ENCODE measurements around the gene SYNGR3.
"Not testable (repeated sequence)": the region's sequence is repeated elsewhere in the genome, so short reads cannot be mapped to it uniquely, and the experiment has no call there.

Gene SYNGR3

DNA sequence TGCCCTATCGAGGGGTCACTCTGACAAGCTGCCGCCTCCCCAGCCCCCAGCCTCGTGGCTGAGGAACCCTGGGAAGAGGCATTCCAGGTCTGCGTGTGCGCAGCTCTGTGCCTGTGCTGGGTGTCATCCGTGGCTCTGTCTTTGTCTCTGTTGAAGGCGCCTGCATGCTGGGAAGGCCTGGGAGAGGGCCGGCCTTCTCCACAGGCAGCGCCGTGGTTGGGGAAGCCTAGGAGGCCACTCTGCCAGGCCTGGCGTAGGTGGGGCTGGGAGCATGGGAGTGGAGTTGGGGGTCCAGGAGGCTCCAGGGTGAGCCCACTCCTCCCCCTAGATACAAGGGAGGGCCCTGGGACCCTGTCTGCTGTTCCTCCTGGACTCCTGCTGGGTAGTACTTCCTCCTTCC is 40.3 kb downstream of the SYNGR3 start:
- DNase-seq = no peak

GRCh38 chr16:2031081-2031577 is 41.4 kb downstream of the SYNGR3 start:
- DNase-seq = no peak

DNA sequence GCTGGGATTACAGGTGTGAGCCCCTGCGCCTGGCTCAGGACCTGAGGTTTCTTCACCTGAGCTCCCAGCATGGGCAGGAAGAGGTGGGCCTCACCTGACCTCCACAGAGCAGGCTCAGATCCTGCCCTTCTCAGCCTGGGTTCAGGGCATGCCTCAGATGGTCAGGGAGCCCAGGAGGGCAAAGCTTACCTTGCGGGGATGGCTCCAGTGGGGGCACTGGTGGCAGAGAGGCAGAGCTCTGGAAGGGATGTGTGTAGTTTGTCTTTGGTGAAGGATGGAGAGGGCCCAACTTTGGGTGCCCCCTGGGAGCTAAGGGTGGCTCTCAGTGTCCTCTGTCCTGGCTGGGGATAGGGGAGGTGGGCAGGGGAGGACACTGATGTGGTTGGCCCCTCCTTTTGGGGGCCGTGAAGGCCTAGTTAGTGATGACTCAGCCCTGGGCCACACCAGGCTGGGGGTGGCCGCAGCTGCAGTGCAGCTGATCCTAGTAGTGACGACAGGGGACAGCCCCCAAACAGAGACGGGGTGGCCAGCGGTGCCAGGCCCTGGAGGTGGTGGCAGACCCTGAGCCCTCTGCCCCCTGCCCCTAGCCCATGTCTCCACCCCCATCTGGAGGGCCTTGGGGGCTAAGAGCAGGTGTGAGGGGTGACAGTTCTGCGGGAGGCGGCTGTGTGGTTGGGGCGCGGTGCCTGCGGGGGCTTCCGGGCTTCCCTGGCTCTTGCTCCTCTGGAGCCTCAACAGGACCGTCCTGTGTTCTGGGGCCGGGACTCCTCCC is 42.7 kb downstream of the SYNGR3 start:
- no peak for DNase-seq

GRCh38 chr16:2033057-2033908 is 43.5 kb downstream of the SYNGR3 start:
- DNase-seq = no peak

DNA sequence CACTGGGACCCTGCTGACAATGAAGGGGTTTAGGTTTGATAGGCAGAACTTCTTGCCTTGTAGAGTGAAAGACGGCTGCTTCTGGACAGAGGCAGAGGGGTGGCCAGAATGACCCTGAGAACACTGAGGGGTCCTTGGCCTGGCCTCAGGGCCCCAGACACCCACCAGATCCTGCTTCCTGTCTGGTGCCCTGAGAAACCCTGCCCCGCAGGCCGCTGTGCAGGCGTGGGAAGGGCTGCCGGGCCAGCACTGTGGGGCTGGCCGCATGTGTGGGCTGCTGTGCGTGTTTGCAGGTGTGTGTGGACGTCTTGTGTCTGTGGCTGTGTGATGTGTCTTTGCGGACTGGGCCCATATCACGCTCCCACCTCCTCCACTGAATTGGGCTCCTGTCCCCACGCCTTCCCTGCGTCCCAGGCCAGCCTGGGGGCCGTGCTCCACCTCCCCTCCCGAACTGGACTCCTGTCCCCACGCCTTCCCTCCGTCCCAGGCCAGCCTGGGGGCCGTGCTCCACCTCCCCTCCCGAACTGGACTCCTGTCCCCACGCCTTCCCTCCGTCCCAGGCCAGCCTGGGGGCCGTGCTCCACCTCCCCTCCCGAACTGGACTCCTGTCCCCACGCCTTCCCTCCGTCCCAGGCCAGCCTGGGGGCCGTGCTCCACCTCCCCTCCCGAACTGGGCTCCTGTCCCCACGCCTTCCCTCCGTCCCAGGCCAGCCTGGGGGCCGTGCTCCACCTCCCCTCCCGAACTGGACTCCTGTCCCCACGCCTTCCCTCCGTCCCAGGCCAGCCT is 44.3 kb downstream of the SYNGR3 start:
- not testable (repeated sequence) for DNase-seq

DNA sequence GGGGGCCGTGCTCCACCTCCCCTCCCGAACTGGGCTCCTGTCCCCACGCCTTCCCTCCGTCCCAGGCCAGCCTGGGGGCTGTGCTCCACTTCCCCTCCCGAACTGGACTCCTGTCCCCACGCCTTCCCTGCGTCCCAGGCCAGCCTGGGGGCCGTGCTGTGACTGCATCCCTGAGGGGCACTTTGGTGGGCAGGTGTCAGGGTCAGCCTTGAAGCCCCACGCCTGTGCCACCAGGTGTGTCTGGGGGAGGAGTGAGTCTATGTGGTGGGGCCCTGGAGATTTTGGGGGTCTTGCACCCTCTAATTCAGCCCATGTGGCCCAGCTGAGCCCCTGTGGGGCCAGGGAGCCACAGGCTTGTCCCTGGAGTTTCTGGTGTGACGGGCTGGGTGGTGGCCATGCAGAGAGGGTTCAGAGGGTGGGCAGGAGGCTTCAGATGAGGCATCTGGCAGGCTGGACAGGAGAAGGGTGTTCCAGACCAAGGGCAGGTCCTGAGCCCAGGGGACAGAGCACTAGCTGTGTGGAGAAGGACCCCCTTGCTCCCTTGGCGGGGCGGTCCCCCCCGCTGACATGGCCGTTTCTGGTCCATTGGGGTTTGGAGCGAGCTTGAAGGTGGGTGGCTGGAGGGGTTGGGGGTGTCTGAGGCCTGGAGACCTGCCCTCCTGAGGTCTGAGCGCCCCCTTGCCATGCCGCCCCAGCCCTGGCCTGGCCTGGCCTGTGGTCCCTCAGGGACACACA is 45.1 kb downstream of the SYNGR3 start:
- no peak for DNase-seq

- no peak for DNase-seq
These were observed 45.8 kb downstream of the SYNGR3 start for GRCh38 chr16:2035431-2036199.

DNA sequence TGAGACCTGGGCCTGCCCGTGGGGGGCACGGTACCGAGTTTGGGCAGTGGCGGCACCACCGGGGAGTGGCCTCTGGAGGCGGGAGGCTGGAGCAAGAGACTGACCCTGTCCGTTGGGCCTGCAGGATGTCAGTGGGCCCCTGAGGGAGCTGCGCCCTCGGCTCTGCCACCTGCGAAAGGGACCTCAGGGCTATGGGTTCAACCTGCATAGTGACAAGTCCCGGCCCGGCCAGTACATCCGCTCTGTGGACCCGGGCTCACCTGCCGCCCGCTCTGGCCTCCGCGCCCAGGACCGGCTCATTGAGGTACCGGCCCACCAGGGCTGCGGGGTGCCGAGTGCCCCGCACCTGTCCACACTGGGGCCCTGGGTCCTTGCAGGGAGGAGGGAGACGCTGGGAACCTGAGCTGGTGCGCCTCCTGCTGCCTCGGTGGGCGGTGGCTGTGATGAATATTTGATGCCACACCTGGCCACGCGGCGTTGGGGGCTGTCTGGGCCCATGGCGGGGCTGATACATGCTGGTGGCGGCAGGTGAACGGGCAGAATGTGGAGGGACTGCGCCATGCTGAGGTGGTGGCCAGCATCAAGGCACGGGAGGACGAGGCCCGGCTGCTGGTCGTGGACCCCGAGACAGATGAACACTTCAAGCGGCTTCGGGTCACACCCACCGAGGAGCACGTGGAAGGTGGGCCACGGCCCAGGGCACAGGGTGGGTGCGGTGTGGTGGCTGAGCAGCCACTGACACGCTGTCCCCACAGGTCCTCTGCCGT is 46.6 kb downstream of the SYNGR3 start:
- DNase-seq = no peak

- no peak for DNase-seq
These were observed 47.3 kb downstream of the SYNGR3 start for GRCh38 chr16:2037115-2037514.

DNA sequence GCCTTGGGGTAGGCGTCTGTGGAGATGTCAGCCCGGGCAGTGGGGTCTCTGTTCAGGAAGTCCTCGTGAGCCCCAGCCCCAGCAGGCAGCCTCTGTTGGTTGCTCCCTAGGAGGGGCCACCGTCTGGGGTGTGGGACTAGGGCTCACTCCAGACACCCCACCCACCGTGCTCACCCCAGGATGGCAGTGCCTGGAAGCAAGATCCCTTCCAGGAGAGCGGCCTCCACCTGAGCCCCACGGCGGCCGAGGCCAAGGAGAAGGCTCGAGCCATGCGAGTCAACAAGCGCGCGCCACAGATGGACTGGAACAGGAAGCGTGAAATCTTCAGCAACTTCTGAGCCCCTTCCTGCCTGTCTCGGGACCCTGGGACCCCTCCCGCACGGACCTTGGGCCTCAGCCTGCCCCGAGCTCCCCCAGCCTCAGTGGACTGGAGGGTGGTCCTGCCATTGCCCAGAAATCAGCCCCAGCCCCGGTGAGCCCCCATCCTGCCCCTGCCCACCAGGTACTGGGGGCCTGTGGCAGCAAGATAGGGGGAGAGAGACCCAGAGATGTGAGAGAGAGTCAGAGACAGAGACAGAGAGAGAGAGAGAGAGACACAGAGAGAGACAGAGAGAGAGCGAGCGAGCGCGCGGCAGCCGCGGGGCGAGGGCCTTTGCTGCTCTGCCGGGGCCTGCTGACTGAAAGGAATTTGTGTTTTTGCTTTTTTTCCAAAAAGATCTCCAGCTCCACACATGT is 48.0 kb downstream of the SYNGR3 start:
- no peak for DNase-seq

GRCh38 chr16:2038382-2039231 is 48.8 kb downstream of the SYNGR3 start:
- no peak for DNase-seq

GRCh38 chr16:2039274-2040031 is 49.7 kb downstream of the SYNGR3 start:
- no peak for DNase-seq

DNA sequence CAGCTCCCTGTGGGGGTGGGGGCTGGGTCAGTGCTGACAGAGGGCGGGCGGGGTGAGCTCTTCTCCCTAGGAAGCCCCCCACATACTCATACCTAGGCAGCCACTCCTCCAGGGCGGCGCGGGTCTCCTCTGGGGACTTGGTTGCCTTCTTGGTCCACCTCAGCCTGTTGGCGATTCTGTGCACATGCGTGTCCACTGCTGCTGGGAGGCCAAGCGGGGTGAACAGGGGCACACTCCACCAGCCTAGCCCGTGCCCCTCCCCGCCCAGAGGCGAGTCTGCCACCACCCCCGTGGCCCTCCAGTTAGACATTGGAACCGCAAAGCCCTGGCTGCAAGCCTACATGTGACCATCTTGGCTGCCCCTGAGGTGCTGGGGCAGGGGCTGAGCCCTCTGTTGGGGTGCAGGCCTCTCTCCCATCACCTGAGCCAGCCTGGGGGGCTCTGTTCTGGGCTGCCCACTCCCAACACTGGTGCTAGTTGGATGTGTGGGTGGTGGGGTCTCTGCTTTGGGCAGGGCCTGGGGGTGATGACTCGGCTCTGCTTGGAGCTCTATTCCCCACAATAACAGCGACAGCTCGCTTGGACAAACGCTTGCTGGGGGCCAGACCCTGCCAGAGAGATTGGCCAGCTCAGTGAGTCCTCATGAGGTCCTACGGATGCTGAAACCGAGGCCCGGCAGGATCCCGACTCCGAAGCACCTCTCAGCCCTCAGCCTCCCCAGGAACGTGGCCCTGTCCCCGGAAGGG is 50.4 kb downstream of the SYNGR3 start:
- DNase-seq = no peak

DNA sequence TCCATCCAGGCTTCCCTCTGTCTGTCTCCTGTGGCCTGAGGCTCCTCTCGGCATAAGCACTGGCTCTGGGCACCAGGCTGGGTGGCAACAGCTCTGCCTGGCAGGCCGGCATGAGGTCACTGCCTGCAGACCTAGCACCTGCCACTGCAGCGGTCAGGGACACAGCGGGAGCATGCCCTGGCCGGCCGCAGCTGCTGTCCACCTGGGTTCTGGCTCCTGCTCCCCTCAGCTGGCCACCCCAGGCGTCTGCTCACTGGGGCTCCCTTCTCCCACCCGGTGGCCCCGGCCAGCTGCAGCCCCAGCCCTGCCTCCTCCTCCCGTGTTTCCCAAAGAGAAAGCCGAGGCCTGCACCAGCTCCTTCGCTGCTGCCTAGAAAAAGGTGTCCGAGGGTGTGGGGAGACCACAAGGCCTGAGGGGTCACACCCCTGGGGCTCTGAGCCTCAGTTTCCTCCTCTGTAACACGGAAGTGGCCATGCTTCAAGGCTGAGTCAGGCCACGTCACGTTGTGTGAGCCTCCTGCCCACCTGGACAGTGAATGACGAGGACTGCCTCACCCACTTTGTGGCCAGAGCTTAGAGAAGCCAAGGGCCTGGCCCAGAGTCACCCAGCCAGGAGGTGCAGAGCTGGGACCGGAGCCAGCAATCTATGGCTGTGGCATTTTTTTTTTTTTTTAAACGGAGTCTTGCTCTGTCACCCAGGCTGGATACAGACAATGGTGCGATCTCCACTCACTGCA is 51.2 kb downstream of the SYNGR3 start:
- no peak for DNase-seq

DNA sequence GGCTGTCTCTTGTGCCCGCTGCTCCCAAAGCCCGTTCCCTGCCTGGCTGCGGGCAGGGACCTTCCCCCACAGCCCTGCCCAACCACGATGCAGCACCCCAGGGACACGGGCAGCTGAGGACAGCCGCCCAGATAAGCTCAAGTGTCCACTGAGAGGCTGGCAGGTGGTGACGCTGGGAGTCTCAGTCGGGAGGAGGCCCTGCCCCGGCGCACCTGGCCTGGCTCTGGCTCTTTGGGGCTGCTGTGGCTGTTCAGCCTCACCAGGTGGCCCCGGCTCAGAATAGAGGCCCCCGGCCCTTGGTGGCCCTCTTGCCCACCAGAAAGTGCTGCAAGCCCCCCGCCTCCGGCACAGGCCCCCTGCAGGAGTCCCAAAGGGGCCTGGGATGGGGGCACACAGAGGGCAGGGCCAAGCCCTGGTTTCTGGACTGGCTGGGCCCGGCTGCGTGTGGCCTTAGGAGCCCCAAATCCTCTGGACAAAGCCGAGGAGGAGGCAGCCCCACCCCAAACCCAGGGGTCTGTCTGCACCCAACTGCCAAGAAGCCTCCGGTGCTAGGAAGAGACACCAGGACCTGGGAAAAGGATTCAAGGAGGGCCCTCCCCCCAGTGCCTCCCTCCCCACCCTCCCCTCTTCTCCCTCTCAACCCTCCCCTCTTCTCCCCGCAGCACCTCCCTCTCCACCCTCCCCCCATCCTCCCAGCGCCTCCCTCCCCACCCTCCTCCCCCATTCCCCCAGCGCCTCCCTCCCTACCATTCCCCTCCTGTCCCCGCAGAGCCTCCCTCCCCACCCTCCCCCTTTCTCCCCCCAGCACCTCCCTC is 52.6 kb downstream of the SYNGR3 start:
- DNase-seq = no peak

Data from activated CD4-positive, CD25-positive, alpha-beta regulatory T cell (primary cell).